Lung microvascular endothelial cell (primary cell): Measurements from ENCODE around the gene LYST. TPM values are rescaled to one million over a fixed set of nuclear protein-coding genes. Genes with fewer than 3 reads are reported as not detected.
"Not testable (repeated sequence)": the region's sequence is repeated elsewhere in the genome, so short reads cannot be mapped to it uniquely, and the experiment has no call there.

ENCODE experiments used
- DNase-seq, 2 donors: peaks; one replicate each; pipeline versions ENCODE4 v3.0.0 to v3.0.0-alpha.2; 2010; ENCODE audit warnings: low read depth in 2 of 2
- total RNA-seq: library from RNA; depleted of rRNA; stranded (reverse); fragments of >200 nt; gene quantifications from 2 replicates; pipeline ENCODE4 v1.2.1, GENCODE V29; 2014

LYST gene
- total RNA-seq, 1 donor from 2014 or later, result 12.7 TPM

DNA sequence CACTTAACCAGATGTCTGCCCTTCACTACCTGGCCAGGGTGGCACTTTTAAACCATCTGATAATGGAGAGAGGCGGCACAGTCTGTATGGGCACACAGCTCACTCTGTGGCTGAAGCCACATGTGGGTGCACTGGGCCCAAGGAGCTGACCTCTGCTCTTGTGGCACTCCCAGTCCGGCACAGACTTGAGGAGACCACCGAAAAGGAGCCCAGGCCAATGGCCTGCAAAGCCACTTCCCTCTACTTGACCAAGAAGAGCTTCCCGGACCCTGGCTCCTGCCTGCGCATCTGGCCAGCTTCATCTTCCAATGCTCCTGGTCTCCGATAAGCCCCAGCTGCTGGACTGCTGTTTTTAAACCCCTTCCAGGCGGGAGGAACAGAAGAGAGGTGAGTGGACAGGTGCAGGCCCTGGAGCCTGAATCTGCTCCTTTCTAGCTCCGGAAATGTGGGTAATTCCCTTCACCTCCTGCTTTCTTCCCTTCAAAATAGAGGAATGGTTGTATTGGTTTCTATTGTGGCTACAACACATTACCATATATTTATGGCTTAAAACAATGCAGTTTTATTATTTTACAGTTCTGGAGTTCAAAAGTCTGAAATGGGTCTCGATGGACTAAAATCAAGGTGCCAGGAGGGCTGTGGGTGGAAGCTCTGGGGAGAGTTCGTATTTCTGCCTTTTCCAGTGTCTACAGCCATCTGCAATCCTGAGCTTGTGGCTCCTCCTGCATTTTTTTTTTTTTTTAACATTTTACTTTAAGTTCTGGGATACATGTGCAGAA is 228.8 kb downstream of the LYST start:
- DNase-seq, result no peak

DNA sequence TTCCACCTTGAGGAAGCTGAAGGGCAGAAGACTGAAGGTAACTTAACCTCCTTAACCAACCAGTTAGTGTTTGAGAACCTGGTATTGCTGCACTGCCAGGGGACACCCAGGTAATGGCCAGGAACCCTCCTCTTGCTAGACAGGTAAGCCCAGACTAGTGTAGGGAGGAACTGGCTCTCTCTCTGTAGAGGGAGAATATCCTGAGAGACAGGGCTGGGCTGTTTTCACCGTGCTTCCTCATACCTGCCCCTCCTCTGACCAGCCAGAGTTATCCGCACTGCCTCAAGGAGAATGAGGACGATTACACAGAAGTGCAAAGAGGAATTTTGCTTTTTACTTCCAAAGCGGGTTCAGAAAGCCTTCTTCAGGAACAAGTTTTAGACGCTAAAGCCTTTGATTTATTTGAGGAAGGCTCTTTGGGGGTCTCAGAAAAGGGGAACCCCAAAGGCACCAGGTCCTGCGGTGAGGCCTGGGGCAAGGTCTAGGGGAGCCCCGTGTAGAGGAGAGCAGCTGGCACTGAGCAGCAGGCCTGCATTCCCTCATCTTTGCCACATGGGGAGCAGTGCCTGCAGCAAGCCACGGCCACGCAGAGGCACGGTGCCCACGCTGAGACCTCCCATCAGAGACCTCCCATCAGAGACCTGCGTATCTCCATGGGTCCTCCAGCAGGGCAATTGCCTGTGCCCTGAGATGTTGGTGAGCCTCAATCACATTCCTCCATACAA is 230.6 kb downstream of the LYST start:
- no peak for DNase-seq

DNA sequence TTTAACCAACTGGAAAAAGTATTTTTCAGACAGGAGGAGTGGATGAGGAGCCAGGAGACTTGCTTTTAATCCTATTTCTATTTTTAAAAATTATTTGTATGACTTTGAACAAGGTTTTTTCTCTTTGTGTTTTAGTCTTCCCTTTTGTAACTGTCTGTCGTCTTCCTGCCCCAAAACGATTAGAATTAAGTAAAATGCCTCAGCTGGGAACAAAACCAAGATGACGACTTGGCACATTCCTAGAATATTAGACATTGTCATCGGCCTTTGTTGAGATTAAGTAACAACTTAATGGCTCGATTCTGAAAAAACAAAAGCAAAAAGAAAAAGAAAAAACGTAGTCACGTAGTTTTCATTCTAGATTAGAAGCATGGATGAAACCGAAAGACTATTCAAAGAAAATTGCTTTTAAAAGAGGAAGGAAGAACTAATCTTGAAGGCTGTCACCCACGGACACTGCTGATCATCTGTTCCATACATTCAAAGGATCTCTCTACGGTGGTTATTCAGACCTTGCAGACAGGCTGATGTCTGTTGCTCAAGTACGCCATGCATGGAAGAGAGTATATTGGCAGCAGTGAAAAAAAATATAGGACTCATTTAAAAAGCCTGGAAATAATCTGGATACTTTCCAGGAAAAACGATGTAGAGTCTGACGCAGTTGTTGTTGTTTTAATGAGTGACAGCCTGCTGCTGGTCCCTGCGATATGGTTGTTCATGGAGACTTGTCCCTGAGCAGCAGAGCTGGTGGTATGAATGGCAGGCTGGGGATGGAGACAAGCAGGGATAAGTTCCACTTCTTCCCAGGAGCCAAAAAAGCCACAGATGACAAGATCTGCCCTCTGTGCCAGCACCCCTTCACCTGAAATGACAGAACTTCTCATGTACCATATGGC is 234.0 kb downstream of the LYST start:
- DNase-seq, result peak; percentile 43 to 90

DNA sequence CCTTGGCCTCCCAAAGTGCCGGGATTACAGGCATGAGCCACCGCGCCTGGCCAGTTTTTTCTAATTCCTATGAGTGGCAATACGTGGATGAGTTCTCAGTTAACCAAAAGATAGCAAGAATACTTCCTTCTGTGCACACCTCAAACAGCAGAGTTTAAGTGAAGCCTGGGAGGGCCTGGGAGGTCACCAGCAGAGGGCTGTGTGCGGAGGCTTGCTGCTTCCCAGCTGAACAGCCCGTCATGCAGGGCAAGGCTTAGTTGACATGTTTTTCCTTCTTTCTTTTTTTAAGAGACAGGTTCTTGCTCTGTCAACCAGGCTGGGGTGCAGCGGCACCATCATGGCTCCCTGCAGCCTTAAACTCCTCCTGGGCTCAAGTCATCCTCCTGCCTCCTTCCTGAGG is 234.9 kb downstream of the LYST start:
- DNase-seq, result no peak

DNA sequence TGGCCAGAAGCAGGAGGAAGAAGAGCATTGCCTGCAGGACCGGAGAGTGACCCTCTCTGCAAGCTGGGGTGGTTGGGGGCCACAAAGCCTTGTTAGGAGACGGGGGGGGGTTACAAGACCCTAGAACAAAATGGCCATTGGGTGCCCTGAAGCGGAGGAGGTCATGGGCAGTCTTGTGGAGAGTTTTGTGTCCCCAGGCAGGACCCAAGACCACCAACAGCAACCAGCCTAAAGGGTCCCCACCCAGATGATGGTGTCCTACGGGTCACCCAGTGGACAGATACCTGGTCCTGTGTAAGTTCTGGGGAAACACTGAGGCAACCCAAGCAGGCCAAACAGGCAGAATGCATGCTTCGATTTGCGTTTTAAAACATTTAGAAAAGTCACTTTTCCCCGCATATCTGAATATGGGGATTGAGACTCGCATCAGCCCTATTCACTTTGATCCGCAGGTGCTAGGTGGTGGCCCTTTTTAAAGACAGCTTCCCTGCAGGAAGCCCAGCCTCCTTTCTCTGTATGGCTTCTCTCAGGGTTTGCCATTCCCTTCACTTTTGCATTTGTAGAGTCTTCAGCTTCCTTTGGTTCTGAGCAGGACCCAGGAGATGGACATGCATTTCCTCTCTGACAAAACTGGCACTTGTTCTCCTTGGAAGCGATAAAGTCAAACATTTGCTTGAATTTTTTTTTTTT is 238.2 kb downstream of the LYST start:
- DNase-seq, result no peak

DNA sequence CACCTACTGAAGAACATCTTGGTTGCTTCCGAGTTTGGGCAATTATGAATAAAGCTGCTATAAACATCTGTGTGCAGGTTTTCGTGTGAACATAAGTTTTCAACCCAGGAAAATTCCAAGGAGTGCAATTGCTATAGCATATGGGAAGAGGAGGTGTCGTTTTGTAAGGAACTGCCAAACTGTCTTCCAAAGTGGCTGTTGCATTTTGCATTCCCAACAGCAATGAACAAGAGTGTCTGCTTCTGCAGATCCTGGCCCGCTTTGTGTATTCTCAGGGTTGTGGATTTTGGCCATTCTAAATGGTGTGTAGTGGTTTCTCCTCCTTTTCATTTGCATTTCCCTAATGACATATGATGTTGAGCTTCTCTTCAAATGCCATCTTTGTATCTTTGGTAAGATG is 240.9 kb downstream of the LYST start:
- no peak for DNase-seq

DNA sequence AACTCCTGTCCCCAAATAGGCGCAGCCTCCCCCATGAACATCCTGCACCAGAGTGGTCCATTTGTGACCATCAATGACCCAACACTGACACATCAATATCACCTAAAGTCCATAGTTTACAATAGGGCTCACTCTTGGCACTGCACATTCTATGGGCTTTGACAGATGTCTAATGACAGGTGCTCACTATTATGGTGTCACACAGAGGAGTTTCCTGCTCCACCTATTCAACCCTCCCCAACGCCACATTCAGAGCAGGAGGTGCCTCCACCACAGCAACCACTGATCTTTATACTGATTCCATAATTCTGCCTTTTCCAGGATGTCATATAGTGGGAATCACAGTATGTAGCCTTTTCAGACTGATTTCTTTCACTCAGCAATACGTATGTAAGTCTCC is 241.4 kb downstream of the LYST start:
- no peak for DNase-seq

DNA sequence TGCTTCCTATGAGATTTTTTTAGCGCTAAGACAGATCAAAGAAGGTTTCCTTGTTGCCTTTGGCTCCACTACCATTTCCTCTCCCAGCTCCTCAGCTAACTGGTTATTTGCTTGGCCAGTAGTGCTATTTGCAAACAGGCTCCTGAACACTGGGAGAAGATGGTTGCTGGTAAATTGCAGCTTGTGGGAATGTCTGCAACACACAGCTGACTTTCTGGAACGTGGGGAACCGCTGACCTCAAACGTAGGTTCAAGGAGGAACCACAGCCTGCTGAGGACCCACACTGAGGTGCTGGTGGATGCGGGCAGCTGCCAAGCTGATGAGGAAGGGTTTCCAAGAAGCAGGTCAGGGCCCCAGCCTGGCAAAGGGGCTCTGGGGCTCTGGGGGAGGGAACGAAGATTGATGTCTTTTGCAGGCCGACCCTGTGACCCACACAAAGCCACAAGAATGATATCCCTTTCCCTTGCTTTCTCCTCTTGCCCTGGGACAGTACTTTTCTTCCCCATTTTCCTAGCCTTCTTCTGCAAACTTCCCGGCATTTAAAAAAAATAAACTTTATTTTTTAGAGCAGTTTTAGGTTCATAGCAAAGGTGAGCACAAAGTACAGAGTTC is 241.9 kb downstream of the LYST start:
- peak in 1 of 2 donors; percentile 48 for DNase-seq

DNA sequence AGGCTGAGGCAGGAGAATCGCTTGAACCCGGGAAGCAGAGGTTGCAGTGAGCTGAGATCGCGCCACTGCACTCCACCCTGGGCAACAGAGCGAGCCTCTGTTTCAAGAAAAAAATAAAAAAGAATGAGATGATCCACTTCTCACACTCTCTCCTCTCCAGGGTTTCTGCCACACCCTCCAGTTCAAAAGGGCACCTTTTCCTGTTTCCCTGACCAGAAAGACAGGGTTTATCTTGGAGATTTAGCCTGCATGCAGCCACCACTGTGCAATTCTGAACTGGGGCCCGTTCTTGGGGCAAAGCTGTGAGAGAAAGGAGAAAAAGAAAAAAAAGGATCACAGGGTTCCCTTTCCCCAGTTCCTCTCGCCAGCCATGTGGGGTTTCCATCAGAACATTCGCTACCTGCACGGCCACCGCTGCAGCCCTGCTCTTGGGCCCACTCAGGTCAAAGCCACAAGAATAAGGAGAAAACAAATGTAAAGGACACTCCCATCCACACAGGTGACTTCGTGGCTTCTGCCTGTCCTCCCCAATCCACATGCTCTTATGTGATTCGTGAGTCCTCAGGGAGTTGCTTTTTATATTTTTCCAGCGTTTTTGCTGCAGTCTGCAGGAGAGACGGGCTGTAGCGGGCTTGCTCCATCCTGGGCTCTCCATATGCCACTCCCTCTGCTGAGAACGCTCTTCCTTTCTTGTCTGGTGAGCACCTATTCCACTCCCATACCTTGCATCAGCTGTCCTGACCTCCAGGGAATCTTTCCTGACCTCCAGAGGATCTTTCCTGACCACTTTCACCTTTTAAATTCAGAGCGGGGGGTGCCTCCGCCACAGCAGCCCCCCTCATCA is 243.5 kb downstream of the LYST start:
- no peak for DNase-seq

DNA sequence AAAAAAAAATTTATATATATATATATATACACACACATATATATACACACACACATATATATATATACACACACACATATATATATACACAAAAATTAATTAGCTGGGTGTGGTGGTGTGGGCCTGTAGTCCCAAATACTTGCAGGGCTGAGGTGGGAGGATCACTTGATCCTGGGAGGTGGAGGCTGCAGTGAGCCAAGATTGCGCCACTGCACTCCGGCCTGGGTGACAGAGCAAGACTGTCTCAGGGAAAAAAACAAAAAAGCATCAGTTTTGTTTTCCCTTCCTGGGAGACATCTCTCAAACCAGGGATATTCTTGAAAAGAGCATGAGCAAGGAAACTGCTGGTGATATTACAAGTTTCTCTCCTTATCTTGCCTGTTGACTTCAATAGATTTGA is 247.6 kb downstream of the LYST start:
- not testable (repeated sequence) for DNase-seq

DNA sequence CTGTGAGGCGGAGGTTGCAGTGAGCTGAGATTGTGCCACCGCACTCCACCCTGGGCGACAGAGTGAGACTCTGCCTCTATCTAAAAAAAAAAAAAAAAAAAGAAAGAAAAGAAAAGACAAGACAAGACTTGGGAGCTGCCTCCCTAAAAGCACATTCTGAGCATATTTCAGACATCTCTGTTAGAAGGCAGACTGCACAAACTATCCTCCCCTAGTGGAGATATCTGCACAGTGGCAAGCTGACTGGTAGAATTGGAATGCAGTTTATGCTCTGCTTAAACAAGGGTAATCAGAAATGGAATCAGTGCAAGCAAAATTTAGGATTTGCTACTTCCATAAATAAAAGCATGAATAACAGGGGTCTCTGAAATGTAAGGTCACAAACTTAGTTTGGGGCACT is 248.9 kb downstream of the LYST start:
- DNase-seq, result no peak

DNA sequence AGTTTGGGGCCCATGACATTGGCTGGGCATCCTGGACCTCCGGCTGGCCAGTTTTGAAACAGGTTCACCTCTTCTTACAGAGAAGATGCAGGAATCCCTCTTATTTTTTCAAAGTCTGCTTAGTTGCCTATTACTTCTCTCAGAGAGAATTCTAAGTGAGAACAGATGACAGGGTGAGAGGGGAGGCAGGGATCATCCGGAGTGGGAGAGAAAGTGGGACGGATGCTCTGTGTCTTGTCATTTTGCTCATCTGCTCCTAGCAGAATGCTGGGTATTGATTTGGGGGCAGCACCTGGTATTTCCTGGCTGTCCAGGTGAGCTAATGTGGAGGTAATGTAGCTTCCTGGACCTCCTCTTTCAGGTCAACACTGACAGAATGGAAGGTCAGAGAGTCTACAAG is 249.6 kb downstream of the LYST start:
- no peak for DNase-seq

DNA sequence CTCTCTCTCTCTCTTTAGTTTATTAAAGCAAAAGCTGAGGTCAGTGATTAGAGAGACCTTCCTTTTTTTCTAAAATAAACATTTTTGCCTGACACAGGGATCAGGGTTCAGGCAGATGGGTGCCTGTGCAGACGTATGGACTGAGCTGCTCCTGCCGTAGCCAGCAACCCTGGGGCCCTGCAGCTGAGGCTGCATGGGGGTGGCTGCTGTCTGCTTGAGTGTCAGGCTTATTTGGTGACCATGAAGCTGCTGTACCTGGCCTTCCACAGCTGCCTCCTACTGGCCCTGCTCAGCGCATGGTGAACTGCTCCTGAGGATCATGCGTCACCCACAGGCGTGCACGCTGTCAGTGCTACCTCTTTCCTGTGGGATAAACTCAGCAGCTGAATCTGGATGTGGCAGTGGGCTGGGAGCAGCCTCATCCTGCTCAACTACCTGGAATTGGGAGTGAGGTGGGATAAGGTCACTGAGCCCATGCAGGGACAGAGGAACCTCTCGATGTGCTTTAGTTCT is 252.2 kb downstream of the LYST start:
- no peak for DNase-seq

DNA sequence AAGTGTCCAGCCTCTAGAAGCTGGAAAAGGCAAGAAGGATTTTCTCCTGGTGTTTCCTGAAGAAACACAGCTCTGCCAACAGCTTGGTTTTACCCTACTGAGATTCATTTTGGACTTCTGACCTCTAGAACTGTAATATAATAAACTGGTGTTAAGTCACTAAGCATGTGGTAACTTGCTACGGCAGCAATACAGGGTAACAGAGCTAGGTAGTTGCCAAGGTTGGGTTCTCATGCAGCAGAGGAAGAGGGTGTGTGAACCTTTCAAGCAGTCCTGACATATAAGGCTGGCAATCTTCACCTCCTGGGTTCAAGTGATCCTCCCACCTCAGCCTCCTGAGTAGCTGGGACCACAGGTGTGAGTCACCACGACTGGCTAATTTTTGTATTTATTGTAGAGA is 253.1 kb downstream of the LYST start:
- no peak for DNase-seq

DNA sequence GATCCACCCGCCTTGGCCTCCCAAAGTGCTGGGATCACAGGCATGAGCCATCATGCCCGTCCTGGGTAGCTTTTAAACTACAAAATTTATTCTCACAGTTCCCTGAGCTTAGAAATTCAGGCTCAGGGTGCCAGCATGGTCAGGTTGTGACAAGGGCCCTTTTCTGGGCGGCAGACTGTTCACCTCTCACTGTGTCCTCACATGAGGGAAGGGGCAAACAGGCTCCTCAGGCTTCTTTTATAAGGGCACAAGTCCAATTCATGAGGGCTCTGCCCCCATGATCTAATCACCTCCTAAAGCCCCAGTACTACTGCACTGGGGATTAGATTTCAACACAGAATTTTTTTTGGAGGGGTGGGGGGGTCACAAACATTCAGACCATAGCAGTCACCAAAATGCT is 253.9 kb downstream of the LYST start:
- DNase-seq, result no peak

Other genes starting within 250 kb of the LYST start
- under 0.01 and 0.22 TPM in 2 replicates for gene GNG4, start 217.1 kb downstream of the LYST start, total RNA-seq
- 131 and 178 TPM in 2 replicates for gene NID1, start 198.2 kb upstream of the LYST start, total RNA-seq